Breast epithelium (tissue), 4 donors: ENCODE results near the gene POLR1B. TPM values are rescaled to one million over a fixed set of nuclear protein-coding genes. Genes with fewer than 3 reads are reported as not detected.

Source experiments
- DNase-seq, 2 donors: peaks; one replicate each; pipeline ENCODE4 v3.0.0-alpha.2; 2019; ENCODE audit warnings: low spot score in 2 of 2
- H3K27ac ChIP-seq, 2 donors: fragments of 200-600 bp; sonication (generic) in 1 of 2; one replicate each; pipeline ENCODE4 v1.5.1; 2016 to 2019; ENCODE audit warnings: mild to moderate bottlenecking in 1 of 2
- H3K27me3 ChIP-seq, 2 donors: fragments of 200-600 bp; sonication (generic) in 1 of 2; one replicate each; pipeline versions ENCODE4 v1.5.1 to v1.6.0; 2017 to 2019; ENCODE audit warnings: control low read depth in 1 of 2, mild to moderate bottlenecking in 1 of 2
- H3K36me3 ChIP-seq: fragments of 200-600 bp; one replicate; pipeline ENCODE4 v1.5.1; 2019
- H3K4me1 ChIP-seq, 2 donors: fragments of 200-600 bp; sonication (generic); one replicate each; pipeline ENCODE4 v1.5.1; 2016 to 2019; ENCODE audit warnings: control low read depth in 1 of 2
- H3K4me3 ChIP-seq, 3 donors: fragments of 200-600 bp; sonication (generic); 1 replicate in 2 of 3; 2 replicates in 1 of 3; pipeline ENCODE4 v1.5.1; 2016 to 2019; ENCODE audit warnings: mild to moderate bottlenecking in 3 of 3, moderate library complexity in 2 of 3
- H3K9me3 ChIP-seq, 2 donors: fragments of 200-600 bp; sonication (generic) in 1 of 2; one replicate each; pipeline ENCODE4 v1.5.1; 2016 to 2019; ENCODE audit warnings: control low read depth in 1 of 2
- POLR2A ChIP-seq: fragments of 450-650 bp; IDR thresholded peaks from one replicate; pipeline ENCODE4 v1.6.1; 2016; ENCODE audit warnings: antibody characterized with exemption, mild to moderate bottlenecking, moderate library complexity
- POLR2AphosphoS5 ChIP-seq, 3 donors: sonication (generic); formaldehyde crosslinking; IDR thresholded peaks; one replicate each; pipeline ENCODE4 v1.6.1; 2017; ENCODE audit warnings: antibody characterized with exemption in 3 of 3
- intact Hi-C: fragments of 100-400 bp; cut with DNase I; formaldehyde crosslinking; loops from one replicate; pipeline ENCODE4 v1.15.1; 2023; ENCODE audit warnings: low total_unique reads
- total RNA-seq, 3 donors: library from RNA; depleted of rRNA; stranded (reverse); fragments of >200 nt; gene quantifications; one replicate each; pipeline ENCODE4 v1.1.0, GENCODE V29; 2016
- TF ChIP-seq, protein P1 (sequence below), 3 donors: fragments of 450-650 bp; IDR thresholded peaks; one replicate each; pipeline ENCODE4 v1.5.1; 2016 to 2017; ENCODE audit warnings: antibody characterized with exemption in 3 of 3, mild to moderate bottlenecking in 3 of 3, moderate library complexity in 3 of 3

The POLR1B gene
- total RNA-seq, 3 donors from 2014 or later: 7.8 to 23.7 (median 15.7) TPM

DNA sequence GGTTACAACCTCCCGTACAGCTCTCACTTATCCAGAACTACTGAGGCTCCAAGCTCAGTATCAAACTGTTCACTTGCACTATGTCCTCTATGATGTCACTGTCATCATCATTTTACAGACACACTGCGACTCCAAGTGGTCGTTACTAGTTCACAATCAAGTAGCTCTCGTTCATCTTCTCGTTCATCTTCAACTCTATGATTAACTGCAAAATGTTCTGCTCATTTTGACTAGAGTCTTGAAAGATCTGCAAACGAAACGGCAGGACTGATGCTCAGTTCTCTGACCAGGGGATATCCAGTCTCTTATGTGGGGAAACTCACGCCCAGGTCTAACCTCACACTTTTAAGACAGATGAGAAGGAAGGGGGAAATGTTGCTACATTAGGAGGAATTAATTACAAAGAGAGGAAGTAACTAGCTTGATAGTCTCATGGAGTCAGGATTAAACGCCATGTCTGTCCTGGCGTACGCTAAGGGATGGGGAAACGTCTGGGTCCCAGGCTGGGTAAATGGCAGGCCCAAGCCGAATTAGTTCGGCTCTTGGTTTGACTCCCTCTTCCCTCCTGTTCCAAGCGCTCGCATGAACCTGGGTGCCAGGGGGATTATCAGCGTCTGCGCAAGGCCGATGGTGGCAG, 41.4 kb downstream of the POLR1B start:
- Histone ChIP-seq H3K36me3 (no peaks in the 10 kb centered on the region), H3K4me1 (no peaks in the 10 kb centered on the region), H3K4me3 (peak overlapping the region; percentile 62 to 91 (median 65)), H3K27ac (peak overlapping the region; percentile 98 to 99), H3K27me3 (no peaks in the 10 kb centered on the region), H3K9me3 (no peaks in the 10 kb centered on the region)
- TF ChIP-seq, protein P1, sequence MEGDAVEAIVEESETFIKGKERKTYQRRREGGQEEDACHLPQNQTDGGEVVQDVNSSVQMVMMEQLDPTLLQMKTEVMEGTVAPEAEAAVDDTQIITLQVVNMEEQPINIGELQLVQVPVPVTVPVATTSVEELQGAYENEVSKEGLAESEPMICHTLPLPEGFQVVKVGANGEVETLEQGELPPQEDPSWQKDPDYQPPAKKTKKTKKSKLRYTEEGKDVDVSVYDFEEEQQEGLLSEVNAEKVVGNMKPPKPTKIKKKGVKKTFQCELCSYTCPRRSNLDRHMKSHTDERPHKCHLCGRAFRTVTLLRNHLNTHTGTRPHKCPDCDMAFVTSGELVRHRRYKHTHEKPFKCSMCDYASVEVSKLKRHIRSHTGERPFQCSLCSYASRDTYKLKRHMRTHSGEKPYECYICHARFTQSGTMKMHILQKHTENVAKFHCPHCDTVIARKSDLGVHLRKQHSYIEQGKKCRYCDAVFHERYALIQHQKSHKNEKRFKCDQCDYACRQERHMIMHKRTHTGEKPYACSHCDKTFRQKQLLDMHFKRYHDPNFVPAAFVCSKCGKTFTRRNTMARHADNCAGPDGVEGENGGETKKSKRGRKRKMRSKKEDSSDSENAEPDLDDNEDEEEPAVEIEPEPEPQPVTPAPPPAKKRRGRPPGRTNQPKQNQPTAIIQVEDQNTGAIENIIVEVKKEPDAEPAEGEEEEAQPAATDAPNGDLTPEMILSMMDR (IDR thresholded peaks at IDR 0.05): no peak
- TF ChIP-seq POLR2A (no peak), POLR2AphosphoS5 (IDR thresholded peaks at IDR 0.05) (no peak)
- intact Hi-C loops: no loop called here
- DNase-seq: no peak

DNA sequence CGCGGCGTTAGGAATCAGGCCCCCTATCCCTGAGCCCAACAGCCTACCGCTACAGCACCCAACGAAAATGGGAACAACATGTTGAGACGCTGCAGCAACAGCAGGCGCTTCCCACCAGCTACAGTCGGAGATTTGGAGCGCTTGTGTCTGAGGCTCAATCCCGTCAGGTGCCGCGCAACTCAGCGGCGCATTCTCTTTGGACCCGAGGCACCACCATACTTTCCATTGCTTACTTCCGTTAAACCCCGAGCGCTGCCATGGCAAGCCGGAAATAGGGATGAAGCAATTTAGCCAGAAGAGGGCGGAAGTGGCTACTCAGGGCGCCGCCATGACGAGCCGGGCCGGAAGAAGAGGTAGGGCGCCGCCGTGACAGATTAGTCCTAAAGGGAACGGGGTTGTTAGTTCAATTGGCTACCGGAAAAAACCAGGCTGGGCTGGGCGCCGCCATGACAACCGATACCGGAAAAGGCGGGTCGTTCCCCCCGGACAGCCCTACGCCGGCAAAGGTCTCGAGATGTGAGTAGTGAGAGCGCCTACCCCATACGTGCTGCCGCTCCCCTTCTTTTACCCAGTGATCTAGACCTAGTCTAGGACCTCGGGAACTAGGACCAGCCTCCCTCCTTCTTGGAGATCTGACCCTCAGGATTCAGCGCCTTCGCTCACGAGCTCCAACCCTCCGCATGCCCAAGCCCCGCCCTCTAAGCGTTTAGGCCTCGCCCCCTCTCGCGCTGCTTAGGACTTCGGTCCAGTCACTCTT, 42.0 kb downstream of the POLR1B start, which contains the start of gene CHCHD5:
CHCHD5 (plus strand) TSS at position 476 of the 757 bp plus-strand sequence; CDS start at position 515, 39 bp downstream.
- H3K27me3 ChIP-seq: no peaks in the 10 kb centered on the region
- intact Hi-C loops: no loop called here
- TF ChIP-seq, protein P1 (IDR thresholded peaks at IDR 0.05): peak in 2 of 3 donors; percentile 20 to 38
- peak; percentile 88 to 90 (median 89) for TF ChIP-seq POLR2AphosphoS5 (IDR thresholded peaks at IDR 0.05)
- no peak for TF ChIP-seq POLR2A
- DNase-seq: peak; percentile 94 to 95
- H3K4me1 ChIP-seq: no peaks in the 10 kb centered on the region
- H3K27ac ChIP-seq: peak within 1 kb of the TSS; percentile 98 to 99
- H3K4me3 ChIP-seq: peak within 1 kb of the TSS; percentile 62 to 91 (median 65)
- H3K9me3 ChIP-seq: no peaks in the 10 kb centered on the region
- H3K36me3 ChIP-seq: no peaks in the 10 kb centered on the region

DNA sequence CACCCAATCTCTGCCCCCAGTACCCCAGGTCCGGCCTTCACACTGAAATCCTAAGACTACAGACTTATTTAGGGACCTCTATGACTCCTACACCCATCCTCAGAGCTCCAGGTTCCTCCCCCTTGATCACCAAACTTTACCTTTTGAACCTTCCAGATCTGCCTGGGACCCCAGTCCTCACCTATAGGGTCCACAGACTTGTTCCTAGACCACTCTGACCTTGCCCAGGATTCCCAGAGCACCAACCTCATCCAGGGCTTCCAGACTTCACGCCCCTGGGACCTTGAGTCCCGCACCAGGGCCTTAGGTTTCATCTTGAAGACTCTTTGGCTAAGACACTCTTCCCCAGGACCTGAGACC, 42.6 kb downstream of the POLR1B start:
- H3K4me3 ChIP-seq: peak overlapping the region; percentile 62 to 91 (median 65)
- no peak for DNase-seq
- no peaks in the 10 kb centered on the region for H3K36me3 ChIP-seq
- no peaks in the 10 kb centered on the region for H3K4me1 ChIP-seq
- H3K27me3 ChIP-seq: no peaks in the 10 kb centered on the region
- no peaks in the 10 kb centered on the region for H3K9me3 ChIP-seq
- TF ChIP-seq, protein P1 (IDR thresholded peaks at IDR 0.05): no peak
- TF ChIP-seq POLR2A (no peak), POLR2AphosphoS5 (IDR thresholded peaks at IDR 0.05) (no peak)
- peak overlapping the region; percentile 98 to 99 for H3K27ac ChIP-seq
- intact Hi-C loops: no loop called here

DNA sequence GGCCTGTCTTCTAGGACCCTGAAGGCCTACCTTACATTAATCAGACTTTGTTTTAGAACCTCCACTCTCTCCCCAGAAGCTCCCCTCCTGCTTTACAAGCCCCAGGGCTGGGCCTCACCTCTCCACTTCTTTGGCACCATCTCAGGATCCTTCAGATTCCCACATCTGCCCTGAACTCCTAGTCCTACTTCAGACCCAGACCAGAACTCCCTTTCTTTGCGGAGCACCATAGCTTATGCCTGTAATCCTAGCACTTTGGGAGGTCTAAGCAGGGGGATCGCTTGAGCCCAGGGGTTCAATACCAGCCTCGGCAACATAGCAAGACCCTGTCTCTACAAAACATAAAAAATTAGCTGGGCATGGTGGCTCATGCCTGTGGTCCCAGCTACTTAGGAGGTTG, 43.1 kb downstream of the POLR1B start:
- DNase-seq: no peak
- no peaks in the 10 kb centered on the region for H3K4me1 ChIP-seq
- peak overlapping the region in 2 of 3 donors; percentile 62 to 91 for H3K4me3 ChIP-seq
- H3K27me3 ChIP-seq: no peaks in the 10 kb centered on the region
- no peaks in the 10 kb centered on the region for H3K36me3 ChIP-seq
- intact Hi-C loops: no loop called here
- peak overlapping the region; percentile 98 to 99 for H3K27ac ChIP-seq
- H3K9me3 ChIP-seq: no peaks in the 10 kb centered on the region
- TF ChIP-seq, protein P1 (IDR thresholded peaks at IDR 0.05): no peak

DNA sequence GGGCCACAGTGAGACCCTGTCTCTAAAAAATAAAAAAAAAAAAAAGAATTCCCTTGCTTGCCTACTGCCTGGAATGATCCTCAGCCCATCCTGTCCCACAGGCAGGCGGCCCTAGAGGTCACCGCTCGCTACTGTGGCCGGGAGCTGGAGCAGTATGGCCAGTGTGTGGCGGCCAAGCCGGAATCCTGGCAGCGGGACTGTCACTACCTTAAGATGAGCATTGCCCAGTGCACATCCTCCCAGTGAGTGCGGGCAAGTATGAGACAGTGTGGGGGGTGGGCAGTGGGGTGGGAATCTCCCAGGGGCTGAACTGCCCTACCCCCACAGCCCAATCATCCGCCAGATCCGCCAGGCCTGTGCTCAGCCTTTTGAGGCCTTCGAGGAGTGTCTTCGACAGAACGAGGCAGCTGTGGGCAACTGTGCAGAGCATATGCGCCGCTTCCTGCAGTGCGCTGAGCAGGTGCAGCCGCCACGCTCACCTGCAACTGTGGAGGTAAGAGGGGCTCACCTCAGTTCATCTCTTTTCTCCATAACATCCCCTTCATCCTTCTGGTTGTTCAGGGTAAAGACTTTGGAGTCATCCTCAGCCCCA, 43.7 kb downstream of the POLR1B start:
- H3K27ac ChIP-seq: peak overlapping the region in 1 of 2 donors; percentile 13
- TF ChIP-seq POLR2A (no peak), POLR2AphosphoS5 (IDR thresholded peaks at IDR 0.05) (no peak)
- TF ChIP-seq, protein P1 (IDR thresholded peaks at IDR 0.05): no peak
- no peaks in the 10 kb centered on the region for H3K4me1 ChIP-seq
- H3K36me3 ChIP-seq: no peaks in the 10 kb centered on the region
- intact Hi-C loops: no loop called here
- no peak overlapping the region for H3K4me3 ChIP-seq
- no peak for DNase-seq
- no peaks in the 10 kb centered on the region for H3K27me3 ChIP-seq
- no peaks in the 10 kb centered on the region for H3K9me3 ChIP-seq
